H9 (cell line): ENCODE data around the gene CCND2. TPM values are rescaled to one million over a fixed set of nuclear protein-coding genes. Genes with fewer than 3 reads are reported as not detected.

Experiments
- DNase-seq: peaks from one replicate; pipeline ENCODE4 v3.0.0-alpha.2; 2017
- H2AFZ ChIP-seq: one replicate; pipeline ENCODE4 v1.6.1; 2013; ENCODE audit warnings: mild to moderate bottlenecking, low read length, control low read depth, moderate library complexity
- H2AK5ac ChIP-seq: 2 replicates; pipeline ENCODE4 v1.6.1; 2013; ENCODE audit warnings: low read length, control low read depth, mixed read lengths; ENCODE audit not compliant: insufficient read length
- H2BK120ac ChIP-seq: one replicate; pipeline ENCODE4 v1.6.1; 2013; ENCODE audit warnings: low read depth, mild to moderate bottlenecking, low read length, control low read depth, inconsistent platforms; ENCODE audit not compliant: poor library complexity, severe bottlenecking
- H2BK12ac ChIP-seq: 2 replicates; pipeline ENCODE4 v1.6.1; 2013; ENCODE audit warnings: low read length, control low read depth, mixed read lengths, low read depth; ENCODE audit not compliant: insufficient read length
- H2BK15ac ChIP-seq: 2 replicates; pipeline ENCODE4 v1.6.1; 2013; ENCODE audit warnings: low read depth, low read length, control low read depth
- H2BK20ac ChIP-seq: one replicate; pipeline ENCODE4 v1.6.1; 2013; ENCODE audit warnings: low read depth, mild to moderate bottlenecking, low read length, control low read depth, inconsistent platforms; ENCODE audit not compliant: poor library complexity, severe bottlenecking
- H2BK5ac ChIP-seq: 2 replicates; pipeline ENCODE4 v1.6.1; 2013; ENCODE audit warnings: low read length, control low read depth, mixed read lengths; ENCODE audit not compliant: insufficient read length
- H3K14ac ChIP-seq: 2 replicates; pipeline ENCODE4 v1.6.1; 2013; ENCODE audit warnings: low read length, control low read depth; ENCODE audit not compliant: insufficient read depth
- H3K18ac ChIP-seq: 2 replicates; pipeline ENCODE4 v1.6.1; 2013; ENCODE audit warnings: low read depth, mild to moderate bottlenecking, mixed read lengths, low read length, control low read depth; ENCODE audit not compliant: insufficient read length
- H3K23ac ChIP-seq: 2 replicates; pipeline ENCODE4 v1.6.1; 2013; ENCODE audit warnings: low read length, control low read depth, mixed read lengths, low read depth; ENCODE audit not compliant: insufficient read length
- H3K23me2 ChIP-seq: 2 replicates; pipeline ENCODE4 v1.6.1; 2013; ENCODE audit warnings: low read depth, mild to moderate bottlenecking, mixed read lengths, low read length, control low read depth; ENCODE audit not compliant: insufficient read length, poor library complexity, severe bottlenecking
- H3K27ac ChIP-seq: 2 replicates; pipeline ENCODE4 v1.5.1; 2013; ENCODE audit warnings: low read length, control low read depth, mixed read lengths, low read depth; ENCODE audit not compliant: insufficient read length
- H3K27me3 ChIP-seq: 2 replicates; pipeline ENCODE4 v1.6.1; 2013; ENCODE audit warnings: low read length, control low read depth, inconsistent platforms; ENCODE audit not compliant: insufficient read depth
- H3K4ac ChIP-seq: 2 replicates; pipeline ENCODE4 v1.6.1; 2013; ENCODE audit warnings: low read depth, mild to moderate bottlenecking, control low read depth, inconsistent platforms, low read length, moderate library complexity
- H3K4me1 ChIP-seq: 2 replicates; pipeline ENCODE4 v1.6.1; 2013; ENCODE audit warnings: low read length, control low read depth, inconsistent platforms; ENCODE audit not compliant: insufficient read depth
- H3K4me2 ChIP-seq: 2 replicates; pipeline ENCODE4 v1.6.1; 2013; ENCODE audit warnings: low read length, control low read depth, mixed read lengths; ENCODE audit not compliant: insufficient read length, insufficient read depth
- H3K56ac ChIP-seq: 2 replicates; pipeline ENCODE4 v1.6.1; 2013; ENCODE audit warnings: low read depth, mild to moderate bottlenecking, mixed read lengths, low read length, control low read depth; ENCODE audit not compliant: insufficient read length
- H3K79me1 ChIP-seq: 2 replicates; pipeline ENCODE4 v1.6.1; 2013; ENCODE audit warnings: low read depth, mild to moderate bottlenecking, moderate library complexity, low read length, control low read depth, inconsistent platforms; ENCODE audit not compliant: insufficient read depth, poor library complexity, severe bottlenecking
- H3K79me2 ChIP-seq: 2 replicates; pipeline ENCODE4 v1.6.1; 2013; ENCODE audit warnings: low read length, control low read depth, inconsistent platforms; ENCODE audit not compliant: insufficient read depth
- H3K9ac ChIP-seq: 2 replicates; pipeline ENCODE4 v1.6.1; 2013; ENCODE audit warnings: low read length, control low read depth, mixed read lengths; ENCODE audit not compliant: insufficient read length; ENCODE audit errors: extremely low read depth
- H3K9me3 ChIP-seq: one replicate; pipeline ENCODE4 v1.6.1; 2013; ENCODE audit warnings: low read depth, low read length, inconsistent platforms; ENCODE audit not compliant: control insufficient read depth
- H3T11ph ChIP-seq: one replicate; pipeline ENCODE4 v1.6.1; 2013; ENCODE audit warnings: mild to moderate bottlenecking, low read length, control low read depth, inconsistent platforms
- H4K20me1 ChIP-seq: one replicate; pipeline ENCODE4 v1.6.1; 2013; ENCODE audit not compliant: control insufficient read depth, insufficient read length, insufficient read depth
- H4K5ac ChIP-seq: 2 replicates; pipeline ENCODE4 v1.6.1; 2013; ENCODE audit warnings: low read depth, mild to moderate bottlenecking, mixed read lengths, low read length, control low read depth; ENCODE audit not compliant: insufficient read length
- H4K8ac ChIP-seq: replicated peaks from 2 replicates; pipeline ENCODE4 v1.6.1; 2013; ENCODE audit warnings: low read length, control low read depth, mixed read lengths, low read depth; ENCODE audit not compliant: insufficient read length
- H4K91ac ChIP-seq: 2 replicates; pipeline ENCODE4 v1.6.1; 2013; ENCODE audit warnings: low read depth, mild to moderate bottlenecking, moderate library complexity, mixed read lengths, low read length, control low read depth; ENCODE audit not compliant: insufficient read length
- H3K27ac Mint-ChIP-seq, 3 experiments: 2 replicates in 2 of 3; 3 replicates in 1 of 3; pipeline ENCODE4 v1.8.0; 2020 to 2021; ENCODE audit warnings: mixed read lengths in 3 of 3, mild to moderate bottlenecking in 1 of 3, moderate library complexity in 1 of 3
- H3K27me3 Mint-ChIP-seq: 2 replicates; pipeline ENCODE4 v1.8.0; 2021; ENCODE audit warnings: low read depth, mild to moderate bottlenecking, moderate library complexity, mixed read lengths
- H3K36me3 Mint-ChIP-seq, 3 experiments: 2 replicates in 2 of 3; 3 replicates in 1 of 3; pipeline ENCODE4 v1.8.0; 2020 to 2021; ENCODE audit warnings: low read depth in 3 of 3, mixed read lengths in 3 of 3; ENCODE audit not compliant: insufficient read depth in 1 of 3
- H3K4me1 Mint-ChIP-seq, 2 experiments: 2 replicates each; pipeline ENCODE4 v1.8.0; 2020; ENCODE audit warnings: mixed read lengths in 2 of 2
- H3K4me3 Mint-ChIP-seq, 2 experiments: 2 replicates in 1 of 2; 3 replicates in 1 of 2; pipeline ENCODE4 v1.8.0; 2020 to 2021; ENCODE audit warnings: mild to moderate bottlenecking in 2 of 2, mixed read lengths in 2 of 2, moderate library complexity in 1 of 2
- H3K9me3 Mint-ChIP-seq, 2 experiments: 2 replicates in 1 of 2; 3 replicates in 1 of 2; pipeline ENCODE4 v1.8.0; 2020; ENCODE audit warnings: mild to moderate bottlenecking in 2 of 2, mixed read lengths in 2 of 2, moderate library complexity in 1 of 2
- WGBS: extraction: QIAGEN DNeasy Blood & Tissue Kit; methylation state at CpG from one replicate; pipeline ENCODE4 v1.1.7; 2013; ENCODE audit warnings: missing lambda C conversion rate, low lambda C conversion rate, mixed read lengths; ENCODE audit not compliant: insufficient read length; ENCODE audit errors: extremely low coverage; 5-methylcytosine and 5-hydroxymethylcytosine counted together
- total RNA-seq: library from RNA; stranded (reverse); gene quantifications from 2 replicates; pipeline ENCODE4 v1.2.1, GENCODE V29; 2021
- TF ChIP-seq, protein P1 (sequence below): fragments of 200-600 bp; sonication (generic); conservative IDR thresholded peaks from 3 replicates; pipeline ENCODE4 v1.8.0; 2021; ENCODE audit warnings: antibody characterized with exemption, mild to moderate bottlenecking

CCND2 gene
- total RNA-seq, 1 experiment from 2014 or later, result 104 TPM

DNA sequence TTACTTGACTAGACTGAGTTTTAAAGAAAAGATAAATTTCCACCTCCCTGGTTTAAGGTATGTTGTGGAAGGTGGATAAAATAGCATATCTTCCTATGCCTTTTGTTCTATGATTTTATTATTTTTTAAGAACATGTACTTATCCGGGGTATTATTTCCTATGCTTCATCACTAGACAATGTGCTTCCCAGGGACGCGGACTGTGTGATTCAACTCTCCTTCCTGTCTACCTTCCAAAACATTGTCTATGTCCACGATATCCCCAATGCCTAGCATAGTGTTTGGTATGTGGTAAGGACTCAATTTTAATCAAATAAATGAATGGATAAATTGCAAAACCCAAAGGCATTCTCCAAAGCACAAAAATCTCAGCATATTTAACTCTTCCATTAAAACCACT lies 8.3 kb upstream of the CCND2 start:
- no peak overlapping the region for H4K8ac ChIP-seq
- Mint-ChIP-seq H3K4me3 (no peak overlapping the region), H3K9me3 (no peaks in the 10 kb centered on the region; a peak in 2 of 5 replicates), H3K27me3 (peaks cover 50% of the 10 kb centered on the region), H3K36me3 (no peaks in the 10 kb centered on the region; a peak in 2 of 7 replicates), H3K27ac (no peak overlapping the region), H3K4me1 (peaks cover 7 to 10% of the 10 kb centered on the region in 2 experiments)
- no peak overlapping the region for H3K4ac ChIP-seq
- H4K91ac ChIP-seq, result no peak overlapping the region
- H3K56ac ChIP-seq, result no peak overlapping the region
- H3K18ac ChIP-seq, result no peak overlapping the region
- H3K23ac ChIP-seq, result no peak overlapping the region
- H4K5ac ChIP-seq, result no peak overlapping the region
- no peak overlapping the region for H3K4me2 ChIP-seq
- H3K79me2 ChIP-seq, result no peaks in the 10 kb centered on the region
- H3K9me3 ChIP-seq, result no peaks in the 10 kb centered on the region
- TF ChIP-seq, protein P1, sequence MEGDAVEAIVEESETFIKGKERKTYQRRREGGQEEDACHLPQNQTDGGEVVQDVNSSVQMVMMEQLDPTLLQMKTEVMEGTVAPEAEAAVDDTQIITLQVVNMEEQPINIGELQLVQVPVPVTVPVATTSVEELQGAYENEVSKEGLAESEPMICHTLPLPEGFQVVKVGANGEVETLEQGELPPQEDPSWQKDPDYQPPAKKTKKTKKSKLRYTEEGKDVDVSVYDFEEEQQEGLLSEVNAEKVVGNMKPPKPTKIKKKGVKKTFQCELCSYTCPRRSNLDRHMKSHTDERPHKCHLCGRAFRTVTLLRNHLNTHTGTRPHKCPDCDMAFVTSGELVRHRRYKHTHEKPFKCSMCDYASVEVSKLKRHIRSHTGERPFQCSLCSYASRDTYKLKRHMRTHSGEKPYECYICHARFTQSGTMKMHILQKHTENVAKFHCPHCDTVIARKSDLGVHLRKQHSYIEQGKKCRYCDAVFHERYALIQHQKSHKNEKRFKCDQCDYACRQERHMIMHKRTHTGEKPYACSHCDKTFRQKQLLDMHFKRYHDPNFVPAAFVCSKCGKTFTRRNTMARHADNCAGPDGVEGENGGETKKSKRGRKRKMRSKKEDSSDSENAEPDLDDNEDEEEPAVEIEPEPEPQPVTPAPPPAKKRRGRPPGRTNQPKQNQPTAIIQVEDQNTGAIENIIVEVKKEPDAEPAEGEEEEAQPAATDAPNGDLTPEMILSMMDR, result no peak
- no peak overlapping the region for H2BK5ac ChIP-seq
- no peaks in the 10 kb centered on the region; the same call in 1 of the 2 replicates for H3K27me3 ChIP-seq
- no peak overlapping the region for H3T11ph ChIP-seq
- no peak overlapping the region for H2BK120ac ChIP-seq
- no peak overlapping the region for H2BK12ac ChIP-seq
- H3K79me1 ChIP-seq, result no peaks in the 10 kb centered on the region
- no peak overlapping the region for H3K9ac ChIP-seq
- no peak overlapping the region for H2BK15ac ChIP-seq
- peaks cover 15% of the 10 kb centered on the region for H3K23me2 ChIP-seq
- no peak overlapping the region for H3K27ac ChIP-seq
- H3K14ac ChIP-seq, result no peak overlapping the region
- WGBS, result no CpG with 5 or more reads among the region's 4 CpGs
- H3K4me1 ChIP-seq, result peaks cover 2% of the 10 kb centered on the region; the same call in 1 of the 2 replicates
- no peak overlapping the region for H2AFZ ChIP-seq
- H2AK5ac ChIP-seq, result no peak overlapping the region
- no peak overlapping the region for H2BK20ac ChIP-seq
- DNase-seq, result no peak
- no peaks in the 10 kb centered on the region for H4K20me1 ChIP-seq
